LNCaP clone FGC (cell line): ENCODE measurements around the gene TSC22D1.
"Not testable (repeated sequence)": the region's sequence is repeated elsewhere in the genome, so short reads cannot be mapped to it uniquely, and the experiment has no call there.

Experiments used
- DNase-seq: peaks from one replicate; pipeline ENCODE4 v3.0.0-alpha.2; 2011; ENCODE audit warnings: low read depth
- H3K4me3 ChIP-seq: 2 replicates; pipeline ENCODE4 v1.5.1; 2011; ENCODE audit warnings: mild to moderate bottlenecking, low read depth, low read length, control low read depth
- TF ChIP-seq, protein P1 (sequence below): IDR thresholded peaks from 2 replicates; pipeline ENCODE4 v1.5.1; 2012; ENCODE audit warnings: mild to moderate bottlenecking; ENCODE audit not compliant: control insufficient read depth, insufficient read depth; ENCODE audit errors: extremely low read depth

TSC22D1 gene

GRCh38 chr13:44540761-44541434, 35.2 kb downstream of the TSC22D1 start:
- TF ChIP-seq, protein P1, sequence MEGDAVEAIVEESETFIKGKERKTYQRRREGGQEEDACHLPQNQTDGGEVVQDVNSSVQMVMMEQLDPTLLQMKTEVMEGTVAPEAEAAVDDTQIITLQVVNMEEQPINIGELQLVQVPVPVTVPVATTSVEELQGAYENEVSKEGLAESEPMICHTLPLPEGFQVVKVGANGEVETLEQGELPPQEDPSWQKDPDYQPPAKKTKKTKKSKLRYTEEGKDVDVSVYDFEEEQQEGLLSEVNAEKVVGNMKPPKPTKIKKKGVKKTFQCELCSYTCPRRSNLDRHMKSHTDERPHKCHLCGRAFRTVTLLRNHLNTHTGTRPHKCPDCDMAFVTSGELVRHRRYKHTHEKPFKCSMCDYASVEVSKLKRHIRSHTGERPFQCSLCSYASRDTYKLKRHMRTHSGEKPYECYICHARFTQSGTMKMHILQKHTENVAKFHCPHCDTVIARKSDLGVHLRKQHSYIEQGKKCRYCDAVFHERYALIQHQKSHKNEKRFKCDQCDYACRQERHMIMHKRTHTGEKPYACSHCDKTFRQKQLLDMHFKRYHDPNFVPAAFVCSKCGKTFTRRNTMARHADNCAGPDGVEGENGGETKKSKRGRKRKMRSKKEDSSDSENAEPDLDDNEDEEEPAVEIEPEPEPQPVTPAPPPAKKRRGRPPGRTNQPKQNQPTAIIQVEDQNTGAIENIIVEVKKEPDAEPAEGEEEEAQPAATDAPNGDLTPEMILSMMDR = no peak
- no peak overlapping the region for H3K4me3 ChIP-seq
- DNase-seq = no peak

DNA sequence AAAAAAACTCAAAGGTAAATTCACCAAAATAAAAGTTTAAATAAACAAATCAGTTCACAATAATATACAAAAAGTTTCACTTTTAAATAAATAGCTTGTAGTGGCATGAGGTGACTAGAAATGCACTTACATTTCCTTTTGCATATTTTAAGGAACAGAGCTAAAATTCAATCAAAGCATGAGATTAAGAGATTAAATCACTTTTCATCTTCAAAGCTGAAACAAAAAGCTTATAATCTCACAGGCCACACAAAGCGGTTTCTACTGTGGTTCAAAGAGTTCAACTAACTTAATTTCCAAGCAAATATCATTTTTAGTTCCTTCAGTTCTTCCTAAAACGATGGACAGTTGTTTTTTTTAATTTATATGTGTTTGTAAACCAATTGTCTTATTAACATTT, 38.9 kb downstream of the TSC22D1 start:
- no peak for DNase-seq
- no peak overlapping the region for H3K4me3 ChIP-seq
- TF ChIP-seq, protein P1 = no peak

GRCh38 chr13:44523146-44524015, 52.7 kb downstream of the TSC22D1 start:
- TF ChIP-seq, protein P1 = no peak
- no peak overlapping the region for H3K4me3 ChIP-seq
- DNase-seq = peak; percentile 39

- TF ChIP-seq, protein P1 = no peak
- DNase-seq = no peak
- H3K4me3 ChIP-seq = no peak overlapping the region
Observed at GRCh38 chr13:44519642-44520041, 56.5 kb downstream of the TSC22D1 start.

DNA sequence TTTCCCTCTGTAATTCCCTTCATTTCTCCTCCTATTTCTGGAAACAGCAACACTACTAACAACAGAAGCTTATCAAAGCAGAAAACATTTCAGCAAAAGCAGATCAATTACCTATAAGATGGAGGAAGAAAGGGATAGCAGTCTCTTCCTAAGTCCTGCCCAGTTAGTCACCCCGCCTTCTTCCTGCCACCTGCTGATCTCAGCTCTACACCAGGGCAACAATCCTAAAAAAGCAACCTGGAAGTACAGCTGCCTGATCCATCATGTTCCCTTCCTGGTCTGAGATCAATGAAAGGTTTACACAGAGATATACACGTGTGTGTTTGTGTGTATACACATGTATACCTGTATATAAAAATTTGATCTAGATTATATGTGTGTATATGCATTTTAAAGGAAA, 59.4 kb downstream of the TSC22D1 start:
- no peak overlapping the region for H3K4me3 ChIP-seq
- TF ChIP-seq, protein P1 = no peak
- DNase-seq = peak; percentile 54

DNA sequence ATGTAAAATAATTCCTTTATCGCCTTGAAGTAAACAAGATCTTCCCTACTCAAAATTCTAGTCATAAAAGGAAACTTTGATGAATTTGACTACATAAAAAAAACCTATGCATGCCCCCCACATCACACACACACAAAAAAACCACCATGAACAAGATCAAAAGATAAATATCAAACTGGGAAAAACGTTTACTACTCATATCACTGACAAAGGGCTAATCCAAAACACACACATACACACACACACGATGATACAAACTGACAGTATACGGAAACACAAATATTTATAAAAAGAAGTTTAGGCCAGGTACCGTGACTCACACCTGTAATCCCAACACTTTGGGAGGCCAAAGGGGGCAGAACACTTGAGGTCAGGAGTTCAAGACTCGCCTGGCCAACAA, 61.9 kb downstream of the TSC22D1 start:
- TF ChIP-seq, protein P1 = no peak

GRCh38 chr13:44509853-44510252, 66.3 kb downstream of the TSC22D1 start:
- DNase-seq, H3K4me3 ChIP-seq: not testable (repeated sequence)

More for the DNA sequence above, 61.9 kb downstream of the TSC22D1 start:
- H3K4me3 ChIP-seq = no peak overlapping the region
- no peak for DNase-seq
